ENCODE measurements around the gene PPM1D. TPM values are rescaled to one million over a fixed set of nuclear protein-coding genes. Genes with fewer than 3 reads are reported as not detected.
"Not testable (repeated sequence)": the region's sequence is repeated elsewhere in the genome, so short reads cannot be mapped to it uniquely, and the experiment has no call there.

The PPM1D gene
- 10 to 100 TPM in 4 of 10 donors, 1 to 10 TPM in 6; 7.9 to 12.4 (median 9.7) TPM for polyA plus RNA-seq (ENCODE audit: insufficient read length in 10 of 10)
- long read RNA-seq, donor 1, full-length matches to known transcripts, result 6 of 6 reads
- long read RNA-seq, donor 1, partial matches to known transcripts, result 0 of 6 reads
- long read RNA-seq, donor 1, other reads (novel, unspliced or antisense), result 0 of 6 reads
- long read RNA-seq, donor 2, full-length matches to known transcripts, result 2 of 2 reads
- long read RNA-seq, donor 2, partial matches to known transcripts, result 0 of 2 reads
- long read RNA-seq, donor 2, other reads (novel, unspliced or antisense), result 0 of 2 reads
- long read RNA-seq, donor 3, result 0 reads
- long read RNA-seq, donor 4, full-length matches to known transcripts, result 2 of 2 reads
- long read RNA-seq, donor 4, partial matches to known transcripts, result 0 of 2 reads
- long read RNA-seq, donor 4, other reads (novel, unspliced or antisense), result 0 of 2 reads
- long read RNA-seq, donor 5, full-length matches to known transcripts, result 3 of 3 reads
- long read RNA-seq, donor 5, partial matches to known transcripts, result 0 of 3 reads
- long read RNA-seq, donor 5, other reads (novel, unspliced or antisense), result 0 of 3 reads
- long read RNA-seq, donor 6, full-length matches to known transcripts, result 8 of 8 reads
- long read RNA-seq, donor 6, partial matches to known transcripts, result 0 of 8 reads
- long read RNA-seq, donor 6, other reads (novel, unspliced or antisense), result 0 of 8 reads
- long read RNA-seq, donor 7, full-length matches to known transcripts, result 2 of 2 reads
- long read RNA-seq, donor 7, partial matches to known transcripts, result 0 of 2 reads
- long read RNA-seq, donor 7, other reads (novel, unspliced or antisense), result 0 of 2 reads
- long read RNA-seq, donor 8, full-length matches to known transcripts, result 2 of 2 reads
- long read RNA-seq, donor 8, partial matches to known transcripts, result 0 of 2 reads
- long read RNA-seq, donor 8, other reads (novel, unspliced or antisense), result 0 of 2 reads
- long read RNA-seq, donor 9, result 0 reads

DNA sequence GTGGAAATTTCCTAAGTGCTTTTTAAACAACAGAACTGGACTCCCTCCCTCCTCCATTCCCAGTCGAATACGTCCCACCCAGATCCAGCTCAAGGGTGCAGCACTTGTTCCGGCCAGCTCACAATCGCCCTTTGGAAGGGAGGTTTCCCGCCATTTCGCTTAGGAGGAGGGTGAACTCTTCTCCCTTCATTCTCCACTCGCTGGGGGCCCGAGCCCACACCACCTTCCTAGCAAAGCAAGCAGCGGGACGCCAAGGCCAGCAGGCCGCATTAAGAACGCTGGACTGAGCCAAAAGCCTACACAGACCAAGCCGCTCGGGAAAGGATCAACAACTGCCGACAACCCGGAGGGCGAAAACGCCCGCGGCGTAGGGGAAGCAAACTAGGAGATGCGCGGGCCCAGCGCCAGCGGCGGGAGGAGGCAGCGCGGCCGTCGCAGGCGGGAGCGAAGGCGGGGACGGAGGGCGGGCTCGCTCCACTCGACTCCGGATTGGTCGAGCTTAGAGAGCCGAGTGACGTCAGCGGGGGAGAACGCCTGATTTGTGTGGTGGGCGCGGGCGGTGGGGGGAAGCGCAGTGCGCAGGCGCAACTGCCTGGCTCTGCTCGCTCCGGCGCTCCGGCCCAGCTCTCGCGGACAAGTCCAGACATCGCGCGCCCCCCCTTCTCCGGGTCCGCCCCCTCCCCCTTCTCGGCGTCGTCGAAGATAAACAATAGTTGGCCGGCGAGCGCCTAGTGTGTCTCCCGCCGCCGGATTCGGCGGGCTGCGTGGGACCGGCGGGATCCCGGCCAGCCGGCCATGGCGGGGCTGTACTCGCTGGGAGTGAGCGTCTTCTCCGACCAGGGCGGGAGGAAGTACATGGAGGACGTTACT, at the start of gene PPM1D:
Gene PPM1D, plus strand, starts transcription at position 574 of the 870 bp plus-strand sequence. Its CDS starts 222 bp downstream, at position 796.
- DNase-seq, result peak; percentile 99 to 100 (median 100)

DNA sequence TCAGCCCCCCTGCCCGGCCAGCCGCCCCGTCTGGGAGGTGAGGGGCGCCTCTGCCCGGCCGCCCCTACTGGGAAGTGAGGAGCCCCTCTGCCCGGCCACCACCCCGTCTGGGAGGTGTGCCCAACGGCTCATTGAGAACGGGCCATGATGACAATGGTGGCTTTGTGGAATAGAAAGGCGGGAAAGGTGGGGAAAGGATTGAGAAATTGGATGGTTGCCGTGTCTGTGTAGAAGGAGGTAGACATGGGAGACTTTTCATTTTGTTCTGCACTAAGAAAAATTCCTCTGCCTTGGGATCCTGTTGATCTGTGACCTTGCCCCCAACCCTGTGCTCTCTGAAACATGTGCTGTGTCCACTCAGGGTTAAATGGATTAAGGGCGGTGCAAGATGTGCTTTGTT, 47.7 kb upstream of the PPM1D start:
- not testable (repeated sequence) for DNase-seq

DNA sequence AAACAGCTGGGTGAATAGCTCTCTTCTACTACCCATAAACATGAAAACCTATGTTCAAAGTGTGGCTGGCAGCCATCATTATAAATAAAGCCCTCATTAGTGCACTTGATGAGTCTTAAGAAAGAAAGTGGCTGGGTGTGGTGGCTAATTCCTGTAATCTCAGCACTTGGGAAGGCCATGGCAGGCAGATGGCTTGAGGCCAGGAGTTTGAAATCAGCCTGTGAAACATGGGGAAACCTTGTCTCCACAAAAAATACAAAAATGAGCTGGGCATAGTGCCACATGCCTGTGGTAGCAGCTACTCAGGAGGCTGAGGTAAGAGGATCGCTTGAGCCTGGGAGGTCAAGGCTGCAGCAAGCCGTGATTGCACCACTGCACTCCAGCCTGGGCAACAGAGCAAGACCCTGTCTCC, 45.6 kb upstream of the PPM1D start:
- peak in 1 of 3 donors; percentile 59 for DNase-seq

DNA sequence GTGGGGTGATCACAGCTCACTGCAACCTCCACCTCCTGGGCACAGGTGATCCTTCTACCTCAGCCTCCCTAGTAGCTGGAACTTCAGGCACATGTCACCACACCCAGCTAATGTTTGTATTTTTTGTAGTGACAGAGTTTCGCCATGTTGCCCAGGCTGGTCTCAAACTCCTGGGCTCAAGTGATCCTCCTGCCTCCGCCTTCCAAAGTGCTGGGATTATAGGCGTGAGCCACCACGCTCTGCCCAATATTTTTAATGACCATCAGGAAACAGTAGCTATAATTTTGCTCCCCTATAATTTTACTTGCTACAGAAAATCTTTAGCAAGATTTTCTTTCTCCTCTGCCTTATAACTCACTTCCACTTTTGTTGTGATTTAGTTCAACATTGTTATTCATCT, 44.2 kb upstream of the PPM1D start:
- DNase-seq, result no peak

DNA sequence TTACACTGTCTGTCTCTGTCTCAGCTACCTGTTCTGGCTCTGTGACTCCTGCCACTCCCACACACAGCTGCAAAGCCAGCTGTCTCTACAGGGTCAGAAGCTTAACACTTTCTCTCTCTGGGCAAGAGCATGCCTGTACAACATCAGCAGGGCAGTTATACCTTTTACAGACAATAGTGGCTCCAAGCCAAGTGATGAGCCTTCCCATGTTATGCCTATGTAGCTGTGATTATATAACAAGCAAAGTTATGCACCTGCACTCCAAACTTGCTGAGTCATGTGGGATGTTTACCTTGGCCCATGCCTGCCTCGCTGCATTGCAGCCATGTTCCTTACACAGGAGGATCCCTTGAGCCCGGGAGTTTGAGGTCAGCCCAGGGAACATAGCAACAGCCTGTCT, 42.2 kb upstream of the PPM1D start:
- no peak for DNase-seq

DNA sequence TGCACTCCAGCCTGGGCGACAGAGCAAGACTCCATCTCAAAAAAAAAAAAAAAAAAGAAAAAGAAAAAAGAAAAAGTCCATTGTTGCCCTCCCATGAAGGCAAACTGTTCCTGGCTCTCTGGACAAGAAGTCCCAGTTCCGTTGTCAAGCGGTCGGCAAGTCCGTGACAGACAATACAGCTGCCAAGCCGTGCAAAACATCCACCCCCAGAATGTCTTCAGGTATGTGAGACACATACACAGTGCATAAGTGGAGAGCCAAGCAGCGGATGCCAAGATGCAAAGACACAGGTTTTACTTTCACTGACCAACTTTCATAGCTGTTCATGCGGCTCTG, 40.4 kb upstream of the PPM1D start:
- no peak for DNase-seq

DNA sequence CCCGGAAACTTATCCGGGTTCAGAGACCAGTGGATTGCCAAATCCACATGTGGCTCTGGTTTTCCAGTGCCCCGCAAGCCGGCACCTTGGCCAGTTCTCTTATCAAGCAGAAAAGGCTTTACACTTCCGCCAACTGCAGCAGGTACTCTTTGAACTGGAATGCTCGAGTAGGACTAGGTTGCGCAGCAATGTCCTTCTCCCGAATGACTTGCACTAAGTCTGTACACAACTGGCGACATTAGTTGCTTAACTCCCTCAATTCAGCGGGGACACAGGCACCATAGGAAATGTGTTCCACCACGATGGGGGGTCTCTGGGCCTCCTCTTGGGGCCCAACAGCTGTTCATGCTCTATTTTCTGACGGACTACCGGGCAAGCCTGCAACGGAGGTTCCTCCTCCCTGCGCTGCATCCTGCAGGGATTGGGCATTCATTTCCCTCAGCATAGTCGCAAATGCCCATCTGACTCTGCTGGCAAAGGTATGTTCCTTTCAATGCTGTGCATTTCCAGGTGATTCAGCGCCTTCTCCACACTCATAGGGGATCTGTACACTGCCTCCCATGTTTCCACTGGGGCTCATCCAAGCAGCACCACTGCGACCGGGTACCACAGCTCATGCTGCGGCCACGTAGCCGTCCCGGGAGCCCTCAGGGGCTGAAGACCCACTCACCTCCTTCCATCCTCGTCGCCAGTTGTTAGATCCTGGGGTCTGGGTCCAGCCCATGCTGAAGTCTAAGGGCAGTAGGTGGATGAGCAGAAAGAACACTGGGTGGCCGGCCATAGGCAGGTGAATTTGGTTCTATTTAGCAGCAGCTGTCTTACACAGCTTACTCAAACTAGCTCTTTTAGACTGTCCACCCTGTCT, 39.8 kb upstream of the PPM1D start:
- DNase-seq, result no peak

DNA sequence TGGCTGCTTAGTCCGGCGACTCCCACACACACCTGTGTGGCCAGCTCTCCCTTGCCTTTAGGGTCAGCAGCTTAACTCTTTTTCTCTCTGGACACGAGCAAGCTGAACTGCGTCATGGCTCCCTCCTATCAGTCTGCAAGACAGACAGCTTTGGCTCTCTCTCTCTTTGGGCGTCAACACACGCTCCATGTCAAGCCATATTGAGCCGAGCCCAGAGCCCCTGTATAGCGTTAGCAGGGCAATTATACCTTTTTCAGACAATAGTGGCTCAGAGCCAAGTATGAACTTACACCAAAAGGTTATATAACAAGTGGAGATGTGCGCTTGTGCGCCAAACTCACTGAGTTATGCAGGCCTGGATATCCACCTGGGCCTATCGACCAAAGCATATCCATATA, 39.1 kb upstream of the PPM1D start:
- no peak for DNase-seq

DNA sequence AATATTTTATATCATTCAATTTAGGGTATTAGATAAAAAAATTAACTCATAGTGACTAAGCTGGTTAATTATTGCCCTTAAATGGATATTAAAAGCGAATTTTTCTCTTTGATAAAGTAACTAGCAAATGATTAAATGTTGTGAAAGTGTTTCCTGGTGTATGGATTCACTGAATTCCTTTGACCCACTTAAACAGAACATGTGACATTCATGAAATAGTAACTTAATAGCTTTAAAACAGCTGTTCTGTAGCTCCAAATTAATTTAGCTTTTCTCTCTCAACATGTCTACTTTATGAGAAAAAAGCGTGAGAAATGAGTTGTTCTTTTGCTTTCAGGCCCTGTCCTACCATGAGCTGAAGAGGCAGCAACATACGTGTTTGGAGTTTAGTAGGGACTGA, 37.6 kb upstream of the PPM1D start:
- no peak for DNase-seq

DNA sequence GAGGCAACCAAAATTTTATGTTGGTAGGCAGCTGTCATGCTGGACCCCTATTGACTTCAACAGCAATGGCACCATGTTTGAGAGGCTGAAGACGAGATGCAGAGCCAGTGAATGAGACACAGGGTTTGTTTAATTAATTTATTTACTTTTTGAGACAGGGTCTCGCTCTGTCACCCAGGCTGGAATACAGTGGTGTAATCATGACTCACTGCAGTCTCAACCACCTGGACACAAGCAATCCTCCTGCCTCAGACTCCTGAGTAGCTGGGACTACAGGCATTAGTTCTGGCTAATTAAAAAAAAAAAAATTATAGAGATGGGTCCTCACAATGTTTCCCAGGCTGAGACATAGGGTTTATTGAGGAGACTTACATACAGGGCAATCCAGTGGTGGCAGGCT, 36.2 kb upstream of the PPM1D start:
- no peak for DNase-seq

DNA sequence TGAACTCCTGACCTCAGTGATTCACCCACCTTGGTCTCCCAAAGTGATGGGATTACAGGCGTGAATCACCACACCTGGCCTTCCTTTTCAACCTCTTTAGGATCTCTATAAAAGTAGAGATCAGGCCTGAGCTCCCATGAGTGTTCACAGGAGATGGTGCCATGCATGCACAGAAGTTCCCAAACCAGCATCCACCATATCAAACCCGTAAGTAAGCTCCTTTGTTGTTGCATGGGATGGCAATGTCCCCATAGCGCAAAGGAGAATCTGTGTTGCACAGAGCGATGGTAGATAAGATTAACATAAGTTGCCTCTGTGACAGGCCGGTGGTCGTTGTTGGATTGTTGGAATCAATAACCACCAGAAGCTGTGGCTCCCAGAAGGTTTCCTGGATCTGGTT, 34.8 kb upstream of the PPM1D start:
- no peak for DNase-seq

DNA sequence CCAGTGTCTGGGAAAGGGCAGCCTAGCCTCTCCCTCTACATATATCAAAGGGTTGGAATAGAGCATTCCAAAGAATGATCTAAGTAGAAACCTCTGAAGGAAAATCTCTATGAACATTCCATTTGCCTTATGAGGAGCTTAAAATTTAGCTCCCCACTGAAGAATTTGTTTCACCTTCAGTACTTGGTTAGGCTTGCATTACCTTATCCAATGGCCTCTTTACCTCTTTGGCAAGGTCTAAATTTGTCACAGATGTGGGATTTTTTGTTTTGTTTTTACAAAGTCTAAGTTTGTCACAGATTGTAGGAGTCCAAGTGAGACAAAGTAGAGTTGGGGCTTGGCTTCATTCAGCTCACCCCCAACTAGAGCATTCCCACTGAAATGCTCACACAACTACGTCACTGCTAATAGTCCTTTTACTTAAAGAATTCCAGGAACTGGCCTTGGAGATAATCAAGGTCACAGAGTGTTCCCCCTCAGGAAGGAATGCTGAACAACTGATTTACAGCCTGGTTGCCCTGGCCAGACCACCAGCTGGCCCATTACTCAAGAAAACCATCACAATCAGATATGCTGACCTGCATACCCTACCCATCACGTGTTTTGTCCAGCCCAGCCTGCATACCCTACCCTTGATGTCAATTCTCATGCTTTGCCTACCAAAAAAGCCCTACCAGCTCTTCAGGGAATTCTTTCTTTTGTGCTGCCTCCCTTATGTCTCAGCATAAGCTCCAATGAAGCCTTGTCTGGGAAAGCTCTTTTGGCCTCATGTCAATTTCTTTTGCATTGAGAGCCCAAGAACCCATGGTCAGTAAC, 26.5 kb upstream of the PPM1D start:
- DNase-seq, result peak in 2 of 3 donors; percentile 33 to 64

DNA sequence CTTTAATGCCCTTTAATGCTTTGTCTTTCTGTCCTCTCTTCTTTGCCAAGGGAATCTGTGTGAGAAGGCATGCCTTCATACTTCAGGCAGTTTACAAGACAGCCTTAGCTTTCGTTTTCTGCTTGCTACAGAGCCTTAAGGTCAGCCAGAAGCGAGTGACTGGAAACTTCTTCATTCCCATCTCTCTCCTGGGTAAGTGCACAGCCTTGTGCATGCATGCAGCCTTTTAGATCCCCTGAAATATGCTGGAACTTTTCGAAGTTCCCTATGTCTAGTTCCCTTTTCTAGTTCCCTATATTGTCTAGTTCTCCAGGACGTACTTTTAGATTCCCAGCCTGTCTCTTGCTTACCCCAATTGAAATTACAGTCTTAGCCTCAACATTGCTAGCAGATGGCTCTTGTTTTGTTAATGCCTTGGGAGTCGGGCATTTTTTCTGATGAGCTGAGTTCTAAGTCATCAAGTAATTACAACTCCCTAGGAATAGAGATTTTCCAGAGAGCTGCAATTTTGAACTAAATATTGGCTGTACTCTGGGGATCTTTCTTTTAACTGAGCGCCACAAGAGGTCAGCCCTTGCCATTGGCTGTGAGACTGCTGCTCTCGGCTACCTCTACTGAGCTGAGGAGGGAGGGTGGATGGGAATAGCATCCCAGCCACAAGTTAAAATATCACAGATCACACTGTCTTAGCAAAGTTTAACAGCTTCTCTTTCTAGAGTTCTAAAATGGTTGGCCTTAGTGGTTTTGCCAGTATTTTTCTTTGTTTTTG, 22.7 kb upstream of the PPM1D start:
- DNase-seq, result peak; percentile 47 to 87 (median 70)

DNA sequence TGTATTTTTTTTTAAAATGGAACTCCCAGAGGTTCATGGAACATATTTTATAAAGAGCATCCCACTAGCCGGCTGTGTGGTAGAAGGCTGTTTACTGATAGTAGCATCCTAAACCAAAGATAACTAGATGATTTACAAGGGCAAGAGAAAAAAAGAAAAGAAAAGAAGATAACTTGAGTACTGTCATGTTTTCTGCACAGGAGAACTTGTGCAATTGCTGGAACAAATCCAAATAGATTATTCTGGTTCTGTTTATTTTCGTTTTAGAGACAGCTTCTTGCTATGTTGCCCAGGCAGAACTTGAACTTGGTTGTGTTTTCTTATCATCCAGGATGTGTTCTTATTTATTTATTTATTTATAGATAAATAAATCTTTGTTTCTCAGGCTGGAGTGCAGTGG, 20.9 kb upstream of the PPM1D start:
- DNase-seq, result no peak

DNA sequence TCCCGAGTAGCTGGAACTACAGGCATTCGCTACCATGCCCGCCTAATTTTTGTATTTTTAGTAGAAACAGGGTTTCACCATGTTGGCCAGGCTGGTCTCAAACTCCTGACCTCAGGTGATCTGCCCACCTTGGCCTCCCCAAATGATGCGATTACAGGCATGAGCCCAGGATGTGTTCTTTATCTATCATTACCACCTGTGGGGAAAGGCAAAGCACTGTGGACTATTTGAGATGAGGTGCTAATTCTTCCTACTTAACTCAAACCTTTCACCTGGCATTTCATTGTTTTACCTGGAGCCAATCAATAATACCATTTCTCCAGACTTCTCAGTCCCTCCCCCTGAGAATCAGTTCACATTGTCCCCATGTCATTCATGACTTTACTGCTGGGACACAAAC, 20.4 kb upstream of the PPM1D start:
- DNase-seq, result no peak

DNA sequence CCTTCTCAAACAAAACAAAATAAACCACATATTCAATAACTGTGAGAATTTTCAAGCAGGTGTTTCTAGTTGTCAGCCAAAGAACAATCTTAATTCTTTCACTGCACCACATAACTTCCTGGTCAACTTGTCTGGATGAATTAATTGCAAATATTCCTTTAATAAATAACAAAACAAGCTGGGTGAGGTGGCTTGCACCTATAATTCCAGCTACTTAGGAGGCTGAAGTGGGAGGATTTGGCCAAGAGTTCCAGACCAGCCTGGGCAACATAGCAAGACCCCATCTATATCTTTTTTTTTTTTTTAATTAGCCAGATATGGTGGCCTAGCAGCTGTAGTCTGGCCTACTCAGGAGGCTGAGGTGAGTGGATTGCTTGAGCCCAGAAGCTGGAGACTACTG, 17.0 kb upstream of the PPM1D start:
- no peak for DNase-seq

DNA sequence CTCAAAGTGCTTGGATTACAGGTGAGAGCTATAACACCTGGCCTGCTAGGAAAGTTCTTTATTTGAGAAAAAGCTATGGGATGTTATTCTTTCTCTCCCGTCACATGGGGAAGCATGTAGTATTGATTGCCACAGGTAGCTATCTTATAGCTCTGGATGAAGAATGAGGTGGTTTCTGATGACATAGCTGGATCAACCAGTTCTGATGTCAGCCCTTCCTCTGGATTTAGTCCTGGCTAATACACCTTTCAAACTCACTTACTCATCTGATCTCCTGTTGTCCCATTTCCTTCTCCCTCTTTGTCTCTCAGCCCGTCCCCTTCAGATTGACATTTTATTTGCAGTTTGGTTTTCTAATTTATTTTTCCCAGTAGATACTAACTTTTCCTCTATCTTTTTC, 14.1 kb upstream of the PPM1D start:
- DNase-seq, result no peak

DNA sequence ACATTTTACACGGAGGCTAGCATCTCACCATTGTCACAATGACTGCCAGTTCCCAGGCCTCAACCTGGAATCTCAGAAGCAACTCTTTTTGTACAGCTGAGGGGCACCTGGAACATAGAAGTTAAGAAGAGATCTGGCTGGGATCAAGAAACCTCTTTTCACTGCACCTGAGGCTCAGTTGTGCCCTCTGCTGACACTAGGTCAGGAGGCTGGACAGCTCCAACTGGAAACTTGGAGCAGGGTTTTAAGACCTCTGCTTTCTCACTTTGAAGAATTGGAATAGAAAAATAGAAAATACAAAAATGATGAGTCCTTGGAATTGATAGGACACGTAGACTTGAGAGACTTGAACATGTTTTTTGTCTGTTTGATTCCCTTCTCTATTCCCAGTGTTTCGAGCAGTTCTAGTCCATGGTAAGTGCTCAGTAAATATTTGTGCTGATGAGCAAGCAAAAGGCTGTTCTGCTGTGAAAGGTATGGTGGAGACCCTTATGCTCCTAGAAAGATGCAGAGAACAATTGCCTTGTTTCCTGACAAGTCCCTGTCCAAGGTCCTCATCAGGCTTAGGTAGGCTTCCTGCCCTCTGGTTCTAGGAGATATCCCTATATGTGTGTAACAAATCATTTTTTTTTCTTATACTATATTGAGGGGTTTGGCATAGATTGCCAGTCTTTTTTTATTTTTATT, 13.6 kb upstream of the PPM1D start:
- no peak for DNase-seq
